Upper lobe of right lung (tissue), 1 donor: ENCODE data around the gene PRKN. TPM values are rescaled to one million over a fixed set of nuclear protein-coding genes. Genes with fewer than 3 reads are reported as not detected.

ENCODE experiments used
- ATAC-seq: fragments of 200-7000 bp; cut with Tn5 transposase; one replicate; pipeline ENCODE4 v1.9.1; 2020; ENCODE audit warnings: mild to moderate bottlenecking, moderate library complexity
- DNase-seq: peaks from one replicate; pipeline ENCODE4 v3.0.0-alpha.2; 2020
- H3K27ac ChIP-seq: fragments of 200-600 bp; one replicate; pipeline ENCODE4 v1.8.0; 2022
- H3K27me3 ChIP-seq: fragments of 200-600 bp; one replicate; pipeline ENCODE4 v1.8.0; 2022; ENCODE audit warnings: mild to moderate bottlenecking
- H3K36me3 ChIP-seq: fragments of 200-600 bp; one replicate; pipeline ENCODE4 v1.8.0; 2022
- H3K4me1 ChIP-seq: fragments of 200-600 bp; one replicate; pipeline ENCODE4 v1.8.0; 2022
- H3K4me3 ChIP-seq: fragments of 200-600 bp; one replicate; pipeline ENCODE4 v1.8.0; 2022; ENCODE audit warnings: mild to moderate bottlenecking
- H3K9me3 ChIP-seq: fragments of 200-600 bp; one replicate; pipeline ENCODE4 v1.8.0; 2022
- CTCF ChIP-seq: fragments of 200-600 bp; IDR thresholded peaks from one replicate; pipeline ENCODE4 v1.8.0; 2022; ENCODE audit warnings: antibody characterized with exemption
- intact Hi-C: fragments of 100-400 bp; cut with DNase I; formaldehyde crosslinking; loops from one replicate; pipeline ENCODE4 v1.11.0; 2022
- total RNA-seq: library from RNA; stranded (reverse); fragmentation: NEBNext Ultra II Directional; extraction: Animal tissue kit (Norgen Biotek cat#: 25700); gene quantifications from one replicate; pipeline ENCODE4 v1.2.1, GENCODE V29; 2021
- donor health status: DM: no; HTN: yes; CAD: no; lungs with severe emphysema.

PRKN gene
- total RNA-seq, 1 donor from 2014 or later: 2.7 TPM

- Histone ChIP-seq H3K4me1 (no peaks in the 10 kb centered on the region), H3K9me3 (peaks cover 8% of the 10 kb centered on the region), H3K4me3 (no peak overlapping the region), H3K27me3 (no peaks in the 10 kb centered on the region), H3K36me3 (no peaks in the 10 kb centered on the region), H3K27ac (no peak overlapping the region)
- TF ChIP-seq CTCF: no peak
- intact Hi-C loops: no loop called here
- ATAC-seq (peak; percentile 24), DNase-seq (no peak)
These were observed 656.9 kb downstream of the PRKN start for GRCh38 chr6:162070639-162071038.

- H3K9me3 ChIP-seq: peaks cover 8% of the 10 kb centered on the region
- intact Hi-C loops: no loop called here
- no peak overlapping the region for H3K27ac ChIP-seq
- H3K36me3 ChIP-seq: no peaks in the 10 kb centered on the region
- H3K27me3 ChIP-seq: no peaks in the 10 kb centered on the region
- no peaks in the 10 kb centered on the region for H3K4me1 ChIP-seq
- TF ChIP-seq CTCF: no peak
- DNase-seq: no peak
- ATAC-seq: no peak
- H3K4me3 ChIP-seq: no peak overlapping the region
These were observed 657.6 kb downstream of the PRKN start for GRCh38 chr6:162069995-162070394.

- no peaks in the 10 kb centered on the region for H3K27me3 ChIP-seq
- H3K4me1 ChIP-seq: no peaks in the 10 kb centered on the region
- DNase-seq: no peak
- no peak for TF ChIP-seq CTCF
- no peaks in the 10 kb centered on the region for H3K36me3 ChIP-seq
- ATAC-seq: no peak
- no peak overlapping the region for H3K27ac ChIP-seq
- intact Hi-C loops: no loop called here
- H3K4me3 ChIP-seq: no peak overlapping the region
- H3K9me3 ChIP-seq: peaks cover 8% of the 10 kb centered on the region
These were observed 659.2 kb downstream of the PRKN start for GRCh38 chr6:162068340-162068739.

- intact Hi-C loops: no loop called here
- Histone ChIP-seq H3K4me3 (no peak overlapping the region), H3K27ac (no peak overlapping the region), H3K4me1 (no peaks in the 10 kb centered on the region), H3K36me3 (no peaks in the 10 kb centered on the region), H3K9me3 (peaks cover 8% of the 10 kb centered on the region), H3K27me3 (no peaks in the 10 kb centered on the region)
- ATAC-seq (no peak), DNase-seq (no peak)
- no peak for TF ChIP-seq CTCF
These were observed 663.9 kb downstream of the PRKN start for GRCh38 chr6:162063666-162064065.

GRCh38 chr6:162058281-162058875 is 669.2 kb downstream of the PRKN start:
- DNase-seq (no peak), ATAC-seq (peak; percentile 36)
- intact Hi-C loops: no loop called here
- no peaks in the 10 kb centered on the region for H3K27me3 ChIP-seq
- no peaks in the 10 kb centered on the region for H3K36me3 ChIP-seq
- no peaks in the 10 kb centered on the region for H3K9me3 ChIP-seq
- no peak for TF ChIP-seq CTCF
- H3K27ac ChIP-seq: no peak overlapping the region
- H3K4me3 ChIP-seq: no peak overlapping the region
- H3K4me1 ChIP-seq: no peaks in the 10 kb centered on the region

GRCh38 chr6:162056745-162057144 is 670.8 kb downstream of the PRKN start:
- Histone ChIP-seq H3K9me3 (no peaks in the 10 kb centered on the region), H3K27ac (no peak overlapping the region), H3K36me3 (no peaks in the 10 kb centered on the region), H3K27me3 (no peaks in the 10 kb centered on the region), H3K4me1 (no peaks in the 10 kb centered on the region), H3K4me3 (no peak overlapping the region)
- ATAC-seq: no peak
- intact Hi-C loops: no loop called here
- no peak for DNase-seq
- TF ChIP-seq CTCF: no peak
